GM21447 (cell line): ENCODE results near the gene ATOH8.

Experiments
- ATAC-seq: cut with Tn5 transposase; IDR thresholded peaks from one replicate; pipeline ENCODE4 v1.9.1; 2021; ENCODE audit not compliant: unreplicated experiment

ATOH8 gene

DNA sequence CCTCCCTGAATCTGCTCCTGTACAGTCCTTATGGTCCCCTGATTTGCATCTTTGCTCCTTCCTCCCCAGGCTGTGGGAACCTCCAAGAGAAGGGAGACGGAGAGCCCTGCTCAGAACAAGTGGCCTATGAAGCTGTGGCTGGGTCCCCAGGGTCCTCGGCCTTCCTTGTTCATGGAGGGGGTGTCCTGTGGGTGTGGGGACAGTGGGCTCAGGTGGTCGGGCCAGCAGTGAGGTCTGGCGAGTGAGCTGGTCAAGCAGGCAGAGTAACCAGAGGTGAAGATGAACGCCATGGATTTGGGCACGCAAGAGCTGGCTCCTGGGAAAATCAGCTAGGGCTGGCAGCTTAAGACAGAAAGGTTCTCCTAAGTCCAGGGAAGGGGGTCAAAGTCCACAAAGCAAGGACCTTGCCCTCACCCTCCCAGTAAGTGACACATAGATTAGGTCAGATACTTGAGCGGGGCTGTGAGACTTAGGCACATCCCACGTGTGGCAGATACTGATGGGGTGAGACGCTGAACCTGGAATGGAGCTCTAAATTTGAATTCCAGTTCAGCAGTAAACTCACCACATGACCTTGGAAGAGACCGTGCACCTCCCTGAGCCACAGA, 34.8 kb upstream of the ATOH8 start:
- no peak for ATAC-seq

DNA sequence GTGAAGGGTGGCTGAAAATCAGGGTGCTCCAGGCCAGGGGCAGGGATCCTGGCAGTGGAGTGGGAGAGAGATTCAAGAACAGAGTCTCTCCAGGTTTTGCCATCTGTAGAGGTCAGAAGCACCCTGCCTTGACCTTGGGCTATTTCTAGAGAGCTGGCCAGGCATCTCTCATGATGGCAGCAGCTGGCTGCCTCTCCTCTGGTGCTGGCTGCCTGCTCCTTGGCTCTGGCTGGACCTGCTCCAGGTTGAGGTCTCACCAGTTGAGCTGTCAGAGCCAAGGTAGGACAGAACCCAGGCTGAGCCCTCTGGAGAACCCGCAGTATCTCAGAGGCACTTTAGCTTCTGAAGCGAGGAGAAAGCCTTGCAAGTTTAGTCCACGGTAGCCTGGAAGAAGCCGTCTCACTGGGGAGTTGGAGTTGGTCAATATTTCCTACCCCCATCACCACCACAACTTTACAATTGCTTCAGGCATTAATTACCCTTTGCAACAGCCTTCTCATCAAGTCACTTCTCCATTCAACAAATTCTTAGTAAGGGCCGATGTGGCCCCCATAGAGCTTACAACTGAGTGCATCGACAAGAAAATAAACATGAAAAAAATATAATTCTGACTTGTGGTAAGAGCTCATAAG, 34.1 kb upstream of the ATOH8 start:
- ATAC-seq = no peak

DNA sequence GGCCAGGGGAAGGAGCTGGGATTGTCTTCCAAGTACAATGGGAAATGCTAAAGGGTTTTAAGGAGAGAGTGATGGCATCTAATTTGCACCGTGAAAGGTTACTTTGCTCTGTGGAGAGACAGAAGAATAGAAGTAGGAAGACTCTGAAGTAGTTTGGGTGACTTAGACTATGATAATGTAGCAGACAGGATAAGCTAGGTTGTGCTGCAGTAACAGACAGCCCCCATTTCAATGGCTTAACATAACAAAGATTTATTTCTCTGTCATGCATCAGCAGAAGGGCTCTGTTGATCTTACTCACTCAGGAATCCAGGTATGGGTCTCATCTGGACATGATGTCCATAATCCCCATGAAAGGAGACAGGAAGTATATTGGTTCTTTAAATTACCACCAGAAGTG, 33.3 kb upstream of the ATOH8 start:
- ATAC-seq = no peak

DNA sequence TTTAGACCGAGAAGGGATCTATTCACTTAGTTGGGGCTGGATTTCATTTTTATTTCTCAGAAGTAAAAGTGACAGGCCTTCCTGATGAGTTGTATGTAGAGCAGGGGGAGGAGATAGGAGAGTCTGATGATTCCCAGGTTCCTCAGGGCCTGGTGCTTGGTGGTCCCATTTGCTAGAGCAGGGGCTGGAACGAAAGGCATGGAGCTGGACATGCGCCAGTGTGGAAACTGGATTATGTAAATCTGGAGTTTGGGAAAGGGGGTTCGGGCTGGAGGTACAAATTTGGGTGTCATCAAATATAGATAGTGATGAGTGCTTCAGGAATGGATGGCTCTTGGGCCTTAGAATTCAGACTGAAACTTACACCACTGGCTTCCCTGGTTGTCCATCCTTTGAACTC, 32.1 kb upstream of the ATOH8 start:
- ATAC-seq = no peak

DNA sequence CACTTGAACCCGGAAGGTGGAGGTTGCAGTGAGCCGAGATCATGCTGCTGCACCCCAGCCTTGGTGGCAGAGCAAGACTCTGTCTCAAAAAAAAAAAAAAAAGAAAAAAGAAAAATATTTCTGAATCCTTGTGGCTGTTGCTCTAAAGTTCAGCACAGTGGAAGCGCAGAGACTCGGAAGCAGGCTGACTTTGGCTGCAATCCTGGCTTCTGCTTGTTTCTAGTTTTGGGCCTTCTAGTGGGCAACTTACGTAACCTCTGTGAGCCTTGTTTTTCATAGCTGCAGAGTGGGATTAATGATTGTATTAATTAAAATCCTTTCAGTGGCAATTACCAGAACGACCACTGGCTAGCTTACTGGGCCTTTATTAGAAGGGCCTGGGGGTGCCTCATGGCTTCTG, 31.3 kb upstream of the ATOH8 start:
- ATAC-seq = no peak

DNA sequence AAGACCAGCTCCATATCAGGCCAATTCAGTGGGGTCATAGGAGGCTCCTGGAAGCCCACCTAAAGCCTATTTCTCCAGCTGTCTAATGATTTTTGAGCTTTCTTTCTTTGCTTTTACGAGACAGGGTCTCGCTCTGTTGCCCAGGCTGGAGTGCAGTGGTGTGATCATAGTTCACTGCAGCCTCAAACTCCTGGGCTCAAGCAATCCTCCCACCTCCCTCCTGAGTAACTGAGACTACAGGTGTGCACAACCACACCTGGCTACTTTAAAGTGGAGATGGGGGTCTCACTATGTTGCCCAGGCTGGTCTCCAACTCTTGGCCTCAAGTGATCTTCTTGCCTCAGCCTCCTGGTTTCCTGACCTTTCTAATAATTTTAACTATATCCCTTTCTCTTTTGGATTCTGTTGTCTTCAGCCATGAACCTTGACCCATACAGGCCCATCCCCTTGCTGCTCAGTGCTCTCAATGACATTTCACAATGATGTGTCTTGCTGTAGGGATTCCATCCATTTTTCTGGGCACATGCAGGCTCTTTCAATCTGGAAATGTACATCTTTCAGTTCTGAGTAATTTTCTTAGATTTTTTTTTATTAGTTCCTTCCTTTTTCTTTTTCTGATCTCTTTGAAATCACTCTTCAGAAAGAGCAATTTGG, 30.0 kb upstream of the ATOH8 start:
- ATAC-seq = no peak

DNA sequence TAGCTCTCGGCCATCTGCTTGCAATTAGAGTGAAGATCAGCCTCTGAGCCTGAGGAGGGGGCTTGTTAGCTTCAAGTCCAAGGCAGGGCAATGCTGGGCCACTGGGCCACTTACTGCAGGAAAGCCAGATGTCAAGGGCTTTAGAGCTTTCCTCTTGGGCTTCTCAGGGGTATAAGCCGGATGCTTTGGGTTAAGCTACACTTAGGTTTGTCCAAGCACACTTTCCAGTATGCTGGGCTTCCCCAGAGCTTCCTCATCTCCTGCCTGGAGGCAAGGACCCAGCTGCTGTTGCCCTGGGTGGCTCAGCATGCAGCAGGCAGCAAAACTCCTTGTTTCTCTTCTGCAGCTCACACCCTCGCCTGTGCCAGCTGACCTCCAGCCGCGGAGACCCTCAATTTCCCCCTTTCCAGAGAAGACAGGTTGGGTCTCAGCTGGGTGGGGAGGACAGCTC, 29.0 kb upstream of the ATOH8 start:
- ATAC-seq = no peak

DNA sequence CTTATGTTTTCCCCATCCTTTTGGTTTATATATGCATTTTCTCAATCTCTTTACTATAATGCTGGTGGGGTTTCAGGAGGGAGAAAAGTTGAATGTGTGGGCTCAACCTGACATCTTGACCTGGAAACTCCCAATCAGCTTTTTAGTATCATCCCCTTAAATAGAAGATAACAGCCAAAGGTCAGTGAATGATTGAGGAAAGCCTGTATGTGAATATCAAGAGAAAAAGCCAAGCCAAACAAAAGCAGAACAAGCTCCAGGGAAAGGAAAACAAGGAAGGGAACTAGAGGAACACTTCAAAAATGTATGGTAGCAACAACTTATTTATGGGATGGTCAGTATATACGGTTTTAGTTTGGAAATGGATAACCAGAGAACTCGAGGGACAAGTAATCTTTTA, 28.3 kb upstream of the ATOH8 start:
- ATAC-seq = no peak

DNA sequence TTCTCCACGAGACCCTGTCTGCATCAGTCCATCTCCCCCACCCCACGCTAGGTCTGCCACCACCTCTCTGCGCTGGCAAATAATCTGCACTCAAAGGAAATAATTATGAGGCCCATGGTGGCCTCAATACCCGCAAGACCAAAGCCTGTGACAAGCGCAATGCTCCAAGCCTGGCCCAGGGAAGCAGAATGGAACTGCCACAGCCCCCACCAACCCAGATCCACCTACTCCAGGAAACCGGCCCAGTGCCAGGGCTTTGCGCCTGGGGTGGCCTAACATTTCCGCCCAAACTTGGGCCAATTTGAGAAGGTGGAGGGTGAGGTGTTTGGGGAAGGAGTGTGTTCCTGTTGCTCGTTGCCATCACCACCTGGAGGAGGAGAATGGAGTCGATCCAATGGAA, 26.0 kb upstream of the ATOH8 start:
- ATAC-seq = no peak

DNA sequence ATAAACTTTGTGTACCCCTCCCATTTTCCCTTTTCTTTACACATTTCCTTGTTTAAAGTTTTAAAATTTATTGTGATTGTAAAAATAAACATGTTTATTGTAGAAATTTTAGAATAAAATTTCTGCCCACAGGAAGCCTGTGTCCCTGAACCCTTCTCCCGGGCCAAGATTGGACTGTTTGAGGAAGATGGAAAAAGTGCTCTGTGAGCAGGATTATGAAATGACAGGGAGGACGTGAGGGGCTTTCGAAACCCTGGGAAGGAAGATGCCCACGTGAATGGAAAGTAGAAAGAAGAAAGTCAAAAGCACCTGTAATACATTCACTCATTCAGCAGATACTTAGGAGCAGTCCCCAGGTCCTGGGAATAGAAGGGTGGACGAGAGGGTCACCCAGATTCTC, 25.4 kb upstream of the ATOH8 start:
- no peak for ATAC-seq

DNA sequence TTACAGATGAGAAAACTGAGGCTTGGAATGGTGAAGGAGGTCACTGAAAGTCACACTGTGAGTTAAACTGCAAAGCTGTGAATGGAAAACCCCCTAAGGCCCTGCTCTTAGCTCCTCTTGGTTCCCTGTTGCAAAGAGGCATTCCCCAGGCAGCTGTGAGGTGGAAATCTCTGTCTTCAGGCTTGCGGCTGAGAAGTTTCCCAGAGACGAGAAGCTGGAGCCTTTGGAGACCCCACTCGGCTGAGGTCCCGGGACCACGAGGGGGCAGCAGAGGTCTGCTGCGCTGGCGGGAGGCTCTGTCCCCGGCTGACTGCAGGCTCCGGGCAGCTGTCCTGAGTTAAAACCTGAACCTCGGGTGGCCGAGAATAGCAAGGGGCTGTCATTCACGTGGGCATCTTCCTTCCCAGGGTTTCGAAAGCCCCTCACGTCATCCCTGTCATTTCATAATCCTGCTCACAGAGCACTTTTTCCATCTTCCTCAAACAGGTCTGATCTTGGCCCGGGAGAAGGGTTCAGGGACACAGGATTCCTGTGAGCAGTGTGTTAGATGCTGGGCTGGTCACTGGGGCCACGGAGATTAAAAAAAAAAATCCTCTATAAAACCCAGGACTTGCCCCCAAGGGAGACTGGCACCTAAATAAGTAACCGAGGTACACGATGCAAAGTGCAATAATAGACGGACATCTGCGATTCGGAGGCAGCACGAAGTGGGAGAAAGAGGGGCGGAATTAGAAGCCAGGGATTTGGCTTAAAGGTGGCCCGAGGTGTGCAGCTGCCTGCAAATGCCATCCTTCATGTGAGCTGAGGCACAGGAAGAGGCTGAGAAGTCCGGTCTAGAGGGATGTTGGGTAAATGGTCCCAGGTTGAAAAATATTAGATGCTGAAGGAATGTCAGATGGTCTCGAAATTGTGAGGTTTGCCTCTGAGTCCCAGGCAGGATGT, 24.6 kb upstream of the ATOH8 start:
- ATAC-seq = no peak

DNA sequence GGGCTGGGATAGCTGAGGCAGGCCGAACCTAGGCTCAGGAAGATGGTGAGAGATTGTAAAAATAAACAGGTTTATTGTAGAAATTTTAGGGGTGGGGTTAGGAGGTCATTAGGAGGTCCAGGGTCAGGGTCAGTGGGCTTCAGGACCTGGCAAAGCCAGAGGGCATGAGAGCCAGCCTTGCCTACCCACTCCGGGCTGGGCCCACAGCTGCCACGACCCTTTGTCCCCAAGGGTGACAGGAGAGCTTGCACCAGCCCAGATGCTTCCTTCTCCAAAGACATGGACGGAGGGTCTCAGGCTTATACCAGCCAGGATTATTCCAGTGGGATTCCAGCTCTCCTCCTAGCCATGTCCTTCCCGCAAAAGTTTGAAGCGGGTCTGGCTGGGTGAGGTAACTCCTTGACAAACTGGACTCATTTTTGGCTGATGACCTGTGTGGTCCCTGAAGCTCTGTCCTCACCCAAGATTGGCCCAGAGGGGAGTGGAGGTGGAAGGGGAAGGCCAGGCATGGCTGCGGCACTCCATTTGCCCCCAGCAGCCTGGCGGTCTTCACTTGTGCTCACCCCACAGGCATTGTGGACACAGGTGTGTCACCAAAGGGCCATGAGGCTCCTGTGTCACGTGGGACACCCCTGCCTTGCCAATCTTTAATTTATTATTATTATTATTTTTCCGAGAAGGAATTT, 23.8 kb upstream of the ATOH8 start:
- no peak for ATAC-seq

DNA sequence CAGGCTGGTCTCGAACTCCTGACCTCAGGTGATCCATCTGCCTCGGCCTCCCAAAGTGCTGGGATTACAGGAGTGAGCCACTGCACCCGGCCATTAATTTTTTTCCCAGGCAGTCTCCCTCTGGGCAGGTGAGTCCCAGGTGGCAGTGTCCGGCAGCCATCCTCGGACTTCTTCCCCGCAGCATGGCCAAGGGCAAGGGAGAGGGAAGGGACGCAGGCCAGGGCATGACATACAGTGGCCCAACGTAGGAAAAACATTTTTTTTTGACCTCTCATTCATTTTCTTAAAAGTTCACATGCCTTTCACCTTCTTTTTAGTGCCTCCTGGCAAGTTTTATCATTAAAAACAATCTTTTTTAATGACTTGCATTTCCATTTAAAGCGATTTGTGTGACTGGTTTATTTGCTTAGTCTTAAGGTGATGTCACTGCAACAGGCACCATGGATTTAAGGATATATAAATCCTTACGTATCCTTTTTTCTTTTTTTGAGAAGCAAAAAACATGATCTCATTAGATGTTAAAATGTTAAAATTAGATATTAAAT, 23.0 kb upstream of the ATOH8 start:
- no peak for ATAC-seq

DNA sequence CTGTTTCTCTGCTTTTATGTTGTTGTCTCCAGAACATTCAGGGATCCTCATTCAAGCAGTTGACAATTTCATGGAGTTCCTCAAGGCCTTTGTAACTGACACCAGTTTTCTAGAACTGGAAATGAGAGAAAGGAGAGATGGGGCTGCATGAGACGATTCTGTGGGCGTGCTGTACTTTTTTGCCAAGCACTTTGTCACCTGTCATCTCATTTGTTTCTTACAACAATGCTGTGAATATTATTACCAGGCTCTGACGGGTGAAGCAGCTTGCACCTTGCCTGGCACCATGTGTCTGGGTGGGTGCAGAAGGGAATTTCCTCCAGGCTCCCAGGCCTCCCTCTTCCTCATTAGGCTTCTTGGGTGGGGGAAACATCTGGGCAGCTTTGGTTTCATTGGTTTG, 22.2 kb upstream of the ATOH8 start:
- ATAC-seq = no peak

DNA sequence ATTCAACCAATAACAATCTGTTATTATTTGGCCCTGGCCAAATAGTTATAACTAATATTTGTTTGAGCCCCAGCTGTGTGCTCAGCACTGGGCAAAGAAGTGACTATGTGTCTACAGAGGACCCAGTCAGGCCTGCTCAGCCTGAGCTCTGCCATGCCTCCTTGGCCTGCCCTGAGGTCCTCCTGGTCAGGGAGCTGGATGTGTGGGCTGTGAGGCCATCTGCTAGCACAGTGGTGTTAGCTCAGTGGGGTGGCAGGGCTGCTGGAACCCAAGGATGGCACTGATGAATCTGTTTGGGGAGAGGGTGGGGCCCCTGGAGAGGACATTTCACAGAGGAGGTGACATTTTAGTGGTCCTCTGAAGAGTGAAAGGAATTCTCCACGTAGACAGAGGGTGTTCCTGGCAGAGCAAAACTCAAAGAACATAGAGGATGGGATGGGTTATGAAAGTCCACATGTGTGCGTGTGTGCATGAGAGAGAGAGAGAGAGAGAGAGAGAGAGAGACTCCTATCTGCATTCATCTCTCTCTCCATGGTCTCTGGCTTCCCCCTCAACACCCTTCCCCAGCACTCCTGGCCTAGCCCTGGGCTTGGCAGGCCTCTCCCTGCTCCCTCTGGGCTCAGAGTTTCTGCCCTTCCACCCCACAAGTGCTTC, 21.2 kb upstream of the ATOH8 start:
- no peak for ATAC-seq

DNA sequence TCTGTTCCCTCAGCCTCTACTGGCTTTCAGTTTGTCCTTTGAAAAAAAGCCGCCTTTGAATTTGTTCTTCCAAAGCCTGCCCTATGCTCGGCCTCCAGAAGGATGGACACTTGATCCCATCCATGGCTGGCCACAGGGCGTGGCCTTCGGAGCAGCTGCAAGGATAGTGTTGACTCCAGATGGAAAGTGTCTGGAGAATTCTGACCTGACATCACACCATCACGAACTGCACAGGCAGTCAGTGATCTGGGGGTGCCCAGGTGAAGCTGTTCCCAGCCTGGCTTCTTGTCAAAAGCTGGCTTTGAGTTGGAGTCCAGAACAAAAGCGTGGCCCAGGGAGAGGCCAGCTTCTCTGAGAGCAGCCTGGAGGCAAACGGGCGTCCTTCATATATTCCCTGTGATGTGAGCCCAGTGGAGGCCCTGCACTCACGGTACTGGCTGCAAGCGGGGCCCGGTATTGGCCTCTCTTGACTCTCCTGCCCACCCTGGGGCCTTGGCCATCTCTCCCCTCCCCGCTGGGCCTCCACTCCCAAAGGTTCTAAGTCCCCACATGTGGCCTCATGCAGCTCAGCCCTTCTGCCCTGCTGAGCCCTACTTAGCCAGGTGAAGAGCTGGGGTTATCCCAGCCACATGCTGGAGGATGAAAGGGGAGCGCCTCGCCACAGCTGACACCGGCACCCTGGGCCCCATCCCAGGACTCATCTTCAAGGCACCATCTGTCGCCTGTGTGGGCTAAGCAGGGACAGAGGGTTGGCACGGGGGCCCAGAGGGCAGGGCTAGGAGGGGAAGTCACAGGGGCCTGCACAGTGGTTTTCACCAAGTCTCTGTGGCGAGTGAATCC, 20.4 kb upstream of the ATOH8 start:
- no peak for ATAC-seq

DNA sequence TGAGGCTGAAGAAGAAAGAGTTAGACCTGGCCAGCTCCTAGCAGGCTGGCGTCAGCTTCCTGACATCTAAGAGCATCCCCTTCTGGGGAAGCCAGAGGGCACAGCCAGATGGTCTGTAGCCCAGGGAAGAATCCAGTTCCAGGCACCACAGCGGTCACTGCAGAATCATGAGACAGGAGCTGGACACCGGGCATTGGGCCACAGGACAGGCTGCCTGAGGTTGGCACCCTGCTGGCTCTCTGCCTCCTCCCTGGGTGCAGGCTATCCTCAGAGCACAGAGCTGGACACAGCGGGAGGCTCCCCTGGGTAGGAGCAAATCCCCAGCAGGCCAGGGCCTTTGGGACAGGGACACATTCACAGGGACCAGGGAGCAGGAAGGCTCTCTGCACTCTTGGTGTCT, 19.8 kb upstream of the ATOH8 start:
- ATAC-seq = no peak

DNA sequence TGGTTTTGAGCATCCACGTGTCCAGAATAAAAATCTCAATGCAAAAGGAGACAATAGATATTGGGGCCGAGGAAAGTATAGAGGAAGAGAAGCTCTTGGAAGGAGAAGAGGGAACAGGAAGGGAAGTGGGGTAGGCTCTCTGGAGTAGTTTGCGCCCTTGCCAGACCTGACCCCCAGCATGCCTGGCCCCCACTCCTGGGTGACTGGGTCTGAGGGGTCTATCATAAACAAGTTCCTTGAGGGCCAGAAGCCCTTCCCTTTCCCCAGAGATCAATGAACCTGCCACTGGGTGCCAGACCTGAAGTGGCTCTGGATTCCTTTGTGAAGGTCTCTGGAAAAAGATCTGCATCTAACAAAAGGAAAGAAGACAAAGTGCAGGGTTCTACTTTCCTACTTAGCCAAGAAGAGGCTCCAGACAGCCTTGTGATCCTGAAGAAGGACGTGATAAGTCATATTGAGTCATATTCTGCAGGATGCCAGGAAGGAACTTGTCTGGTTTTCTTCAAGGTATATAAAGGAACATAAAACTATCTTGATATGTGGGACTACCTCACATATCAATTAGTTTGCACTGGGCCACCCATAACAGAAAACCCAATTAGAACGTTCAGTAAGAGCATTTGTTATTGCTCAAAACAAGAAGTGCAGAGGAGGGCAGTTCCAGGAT, 18.7 kb upstream of the ATOH8 start:
- ATAC-seq = no peak

DNA sequence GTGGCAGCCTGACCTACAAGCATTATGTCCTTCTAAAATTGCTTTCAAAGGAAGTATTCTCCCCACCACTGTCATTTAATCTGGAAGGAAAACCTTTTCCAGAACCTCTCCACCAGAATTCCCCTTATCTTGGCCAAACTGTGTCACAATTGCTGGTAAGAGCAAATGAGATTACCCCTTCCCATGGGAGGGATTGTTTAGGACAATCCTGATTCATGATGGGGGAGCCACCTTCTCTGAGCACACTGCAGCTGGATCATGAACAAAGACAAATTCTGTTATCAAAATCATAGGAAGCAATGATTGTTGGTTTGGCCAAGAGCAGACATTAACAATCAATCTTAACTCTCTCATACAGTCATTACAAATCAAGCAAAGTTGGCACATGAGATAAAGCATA, 18.1 kb upstream of the ATOH8 start:
- no peak for ATAC-seq
